H1 (cell line): ENCODE measurements around the gene NUP88. TPM values are rescaled to one million over a fixed set of nuclear protein-coding genes. Genes with fewer than 3 reads are reported as not detected.

Experiments used
- CTCF ChIA-PET: fragments of 300-600 bp; sonication (Branson Sonifier 250); formaldehyde crosslinking; loops from one replicate; lab custom pipeline; 2021; ENCODE audit not compliant: partially characterized antibody; lab: Charles Lee
- POLR2A ChIA-PET: fragments of 300-600 bp; sonication (Branson Sonifier 250); formaldehyde crosslinking; loops from one replicate; lab custom pipeline; 2021; ENCODE audit warnings: inconsistent platforms; ENCODE audit not compliant: partially characterized antibody; lab: Charles Lee
- DNase-seq, 2 experiments: peaks; one replicate each; pipeline versions ENCODE4 v3.0.0 to v3.0.0-alpha.2; 2010 to 2022; ENCODE audit warnings: low spot score in 2 of 2, low read depth in 1 of 2, mixed read lengths in 1 of 2
- FAIRE-seq: peaks from 2 replicates; lab custom pipeline; 2011; peaks lifted over from hg19 to GRCh38; lab: Jason Lieb, UNC
- H2AFZ ChIP-seq: 2 replicates; pipeline ENCODE4 v1.8.1; 2012; ENCODE audit warnings: low read length, inconsistent platforms
- H2AK5ac ChIP-seq: 2 replicates; pipeline ENCODE4 v1.6.1; 2013; ENCODE audit warnings: low read depth, low read length
- H2BK120ac ChIP-seq: replicated peaks from 2 replicates; pipeline ENCODE3; 2013; ENCODE audit warnings: low read depth, low read length, inconsistent platforms
- H2BK12ac ChIP-seq: 2 replicates; pipeline ENCODE4 v1.6.1; 2013; ENCODE audit warnings: low read depth, low read length
- H2BK15ac ChIP-seq: 2 replicates; pipeline ENCODE4 v1.6.1; 2013; ENCODE audit warnings: low read length
- H2BK20ac ChIP-seq: 2 replicates; pipeline ENCODE4 v1.6.1; 2013; ENCODE audit warnings: low read length
- H2BK5ac ChIP-seq: 2 replicates; pipeline ENCODE4 v1.6.1; 2013; ENCODE audit warnings: low read depth, low read length
- H3K14ac ChIP-seq: 2 replicates; pipeline ENCODE4 v1.6.1; 2013; ENCODE audit warnings: inconsistent platforms; ENCODE audit not compliant: insufficient read length
- H3K18ac ChIP-seq: 2 replicates; pipeline ENCODE4 v1.6.1; 2013; ENCODE audit warnings: low read length; ENCODE audit errors: extremely low read depth
- H3K23ac ChIP-seq: 2 replicates; pipeline ENCODE4 v1.6.1; 2013; ENCODE audit warnings: inconsistent platforms; ENCODE audit not compliant: insufficient read length
- H3K23me2 ChIP-seq: 2 replicates; pipeline ENCODE4 v1.6.1; 2013; ENCODE audit warnings: low read depth, low read length
- H3K27ac ChIP-seq: 2 replicates; pipeline ENCODE4 v1.6.1; 2011; ENCODE audit warnings: low read depth, low read length, inconsistent platforms
- H3K27me3 ChIP-seq, 4 experiments: replicated peaks in 1 of 4; 1 replicate in 1 of 4; 2 replicates in 3 of 4; pipeline versions ENCODE4 v1.6.1 to v1.8.1; 2011 to 2013; ENCODE audit warnings: low read length in 3 of 4, mild to moderate bottlenecking in 3 of 4, inconsistent platforms in 2 of 4, mixed read lengths in 2 of 4, moderate library complexity in 1 of 4; ENCODE audit not compliant: control insufficient read depth in 3 of 4, insufficient read depth in 3 of 4; ENCODE audit errors: extremely low read depth in 1 of 4
- H3K36me3 ChIP-seq, 4 experiments: 2 replicates each; pipeline versions ENCODE4 v1.6.1 to v1.8.1; 2011 to 2013; ENCODE audit warnings: mild to moderate bottlenecking in 4 of 4, low read length in 3 of 4, moderate library complexity in 2 of 4, control low read depth in 1 of 4, inconsistent platforms in 1 of 4; ENCODE audit not compliant: insufficient read depth in 4 of 4, control insufficient read depth in 2 of 4
- H3K4ac ChIP-seq: replicated peaks from 2 replicates; pipeline ENCODE3; 2013; ENCODE audit warnings: low read length, low read depth, mixed read lengths, inconsistent platforms; ENCODE audit not compliant: insufficient read length
- H3K4me1 ChIP-seq, 4 experiments: replicated peaks in 1 of 4; 1 replicate in 1 of 4; 2 replicates in 3 of 4; pipeline versions ENCODE4 v1.6.1 to v1.8.1; 2011 to 2013; ENCODE audit warnings: low read length in 3 of 4, inconsistent platforms in 2 of 4, mixed read lengths in 1 of 4; ENCODE audit not compliant: insufficient read depth in 4 of 4, control insufficient read depth in 3 of 4
- H3K4me2 ChIP-seq, 2 experiments: 2 replicates each; pipeline versions ENCODE4 v1.6.1 to v1.8.1; 2011 to 2013; ENCODE audit warnings: low read depth in 2 of 2, low read length in 2 of 2, control low read depth in 1 of 2, inconsistent platforms in 1 of 2, mild to moderate bottlenecking in 1 of 2; ENCODE audit not compliant: insufficient read depth in 1 of 2
- H3K4me3 ChIP-seq, 4 experiments: fragments of 200-600, 300-600 bp in 1 of 4; sonication (generic), shearing (Covaris generic), sonication (Bioruptor Twin) in 1 of 4; 2 replicates each; pipeline versions ENCODE4 v1.5.1 to v1.8.1; 2011 to 2016; ENCODE audit warnings: low read length in 4 of 4, low read depth in 3 of 4, control low read depth in 2 of 4, inconsistent platforms in 2 of 4, mild to moderate bottlenecking in 2 of 4, mixed read lengths in 1 of 4, moderate library complexity in 1 of 4; ENCODE audit not compliant: insufficient read depth in 2 of 4; ENCODE audit errors: extremely low read depth in 1 of 4
- H3K56ac ChIP-seq: replicated peaks from 2 replicates; pipeline ENCODE3; 2013; ENCODE audit warnings: low read depth, mild to moderate bottlenecking, mixed read lengths, low read length, inconsistent platforms; ENCODE audit not compliant: insufficient read length
- H3K79me1 ChIP-seq: 2 replicates; pipeline ENCODE4 v1.6.1; 2013; ENCODE audit warnings: low read depth, low read length, control low read depth
- H3K79me2 ChIP-seq, 2 experiments: 2 replicates each; pipeline versions ENCODE4 v1.6.1 to v1.8.1; 2012 to 2013; ENCODE audit warnings: low read length in 2 of 2, mild to moderate bottlenecking in 2 of 2, inconsistent platforms in 1 of 2; ENCODE audit not compliant: insufficient read depth in 2 of 2, control insufficient read depth in 1 of 2
- H3K9ac ChIP-seq, 4 experiments: replicated peaks in 1 of 4; 1 replicate in 1 of 4; 2 replicates in 3 of 4; pipeline versions ENCODE4 v1.6.1 to v1.8.1; 2011 to 2013; ENCODE audit warnings: low read depth in 3 of 4, low read length in 3 of 4, control low read depth in 2 of 4, mild to moderate bottlenecking in 2 of 4, moderate library complexity in 2 of 4, inconsistent platforms in 1 of 4; ENCODE audit errors: extremely low read depth in 1 of 4
- H3K9me3 ChIP-seq, 2 experiments: 2 replicates each; pipeline versions ENCODE4 v1.6.1 to v1.8.1; 2012 to 2013; ENCODE audit warnings: mild to moderate bottlenecking in 2 of 2, moderate library complexity in 2 of 2, control low read depth in 1 of 2, inconsistent platforms in 1 of 2, low read depth in 1 of 2, low read length in 1 of 2, mixed read lengths in 1 of 2; ENCODE audit not compliant: insufficient read depth in 2 of 2
- H4K20me1 ChIP-seq, 2 experiments: replicated peaks in 1 of 2; 2 replicates each; pipeline versions ENCODE3 to v1.8.1; 2011 to 2013; ENCODE audit warnings: inconsistent platforms in 2 of 2, low read length in 2 of 2, mild to moderate bottlenecking in 1 of 2; ENCODE audit not compliant: insufficient read depth in 2 of 2, control insufficient read depth in 1 of 2
- H4K5ac ChIP-seq: 2 replicates; pipeline ENCODE4 v1.6.1; 2013; ENCODE audit warnings: low read length, low read depth, mixed read lengths, inconsistent platforms; ENCODE audit not compliant: insufficient read length
- H4K8ac ChIP-seq: 2 replicates; pipeline ENCODE4 v1.8.0; 2013; ENCODE audit warnings: mild to moderate bottlenecking, moderate library complexity, low read length, inconsistent platforms; ENCODE audit not compliant: insufficient read depth; ENCODE audit errors: extremely low read depth
- H4K91ac ChIP-seq: replicated peaks from 2 replicates; pipeline ENCODE3; 2013; ENCODE audit warnings: low read length, mixed read lengths, inconsistent platforms; ENCODE audit not compliant: insufficient read length
- ATF2 ChIP-seq: IDR thresholded peaks from 2 replicates; pipeline ENCODE4 v1.6.1; 2012; ENCODE audit warnings: low read length, inconsistent platforms
- CHD1 ChIP-seq: IDR thresholded peaks from 2 replicates; pipeline ENCODE4 v1.6.1; 2012; ENCODE audit warnings: low read depth, low read length, improper control_type of control experiment
- JUN ChIP-seq: IDR thresholded peaks from 2 replicates; pipeline ENCODE4 v1.6.1; 2011; ENCODE audit warnings: low read depth, mild to moderate bottlenecking, improper control_type of control experiment, low read length
- KDM4A ChIP-seq: IDR thresholded peaks from one replicate; pipeline ENCODE4 v1.7.1; 2012; ENCODE audit warnings: low read depth, mild to moderate bottlenecking, moderate library complexity, low read length, inconsistent platforms; ENCODE audit not compliant: severe bottlenecking
- SP1 ChIP-seq: IDR thresholded peaks from 2 replicates; pipeline ENCODE4 v1.6.1; 2011; ENCODE audit warnings: low read depth, low read length
- SP4 ChIP-seq: IDR thresholded peaks from 2 replicates; pipeline ENCODE4 v1.6.1; 2012; ENCODE audit warnings: low read length, inconsistent platforms
- WGBS, 2 experiments: shearing (Covaris generic) in 1 of 2; methylation state at CpG; one replicate each; pipeline versions ENCODE4 v1.1.6 to v1.1.7; 2013 to 2015; ENCODE audit warnings: low lambda C conversion rate in 2 of 2, mixed read lengths in 2 of 2, inconsistent platforms in 1 of 2, low coverage in 1 of 2, missing lambda C conversion rate in 1 of 2; ENCODE audit not compliant: insufficient replicate concordance in 2 of 2, insufficient coverage in 1 of 2, insufficient read length in 1 of 2; ENCODE audit errors: extremely low coverage in 1 of 2, missing lambda C conversion rate in 1 of 2; 5-methylcytosine and 5-hydroxymethylcytosine counted together
- polyA plus RNA-seq, 7 experiments: library from polyadenylated mRNA; depleted of rRNA in 3 of 7; stranded (reverse) in 5 of 7; unstranded in 2 of 7; fragments of >200 nt in 5 of 7; fragments of 200-250 nt in 2 of 7; gene quantifications; 1 replicate in 5 of 7; 2 replicates in 1 of 7; 4 replicates in 1 of 7; pipeline versions ENCODE4 v1.2.1 to v1.2.3, GENCODE V29; 2011 to 2013; ENCODE audit warnings: missing spikeins in 2 of 7, mixed read lengths in 2 of 7
- total RNA-seq: library from RNA; stranded (reverse); fragmentation: NEBNext Ultra II Directional; extraction: Animal tissue kit (Norgen Biotek cat#: 25700); gene quantifications from 2 replicates; pipeline ENCODE4 v1.2.1, GENCODE V29; 2021
- TF ChIP-seq, protein P1 (sequence below): IDR thresholded peaks from 2 replicates; pipeline ENCODE4 v1.6.1; 2011; ENCODE audit warnings: low read length, improper control_type of control experiment

The NUP88 gene
- total and polyA plus RNA-seq, 2 of the 8 experiments (the other 6 are each of a cell fraction or from before 2014, with no cell fraction given): 77.4 to 105 TPM

GRCh38 chr17:5466295-5466694 is 46.8 kb upstream of the NUP88 start:
- Histone ChIP-seq H2BK5ac (no peak overlapping the region), H2BK20ac (no peak overlapping the region), H3K9me3 (no peaks in the 10 kb centered on the region), H2AFZ (no peak overlapping the region), H3K23me2 (peaks cover 2% of the 10 kb centered on the region; the same call in 1 of the 2 replicates), H3K4me2 (peak overlapping the region; percentile 89 to 91; a peak in 3 of 4 replicates), H2AK5ac (no peak overlapping the region), H4K5ac (no peak overlapping the region), H3K79me2 (peaks cover 46 to 67% of the 10 kb centered on the region in 2 experiments), H3K27me3 (no peaks in the 10 kb centered on the region), H3K23ac (no peak overlapping the region), H2BK120ac (no peak overlapping the region), H3K9ac (no peak overlapping the region; a peak in 1 of 7 replicates), H3K14ac (no peak overlapping the region), H3K79me1 (peaks cover 7% of the 10 kb centered on the region; the same call in 1 of the 2 replicates), H4K91ac (no peak overlapping the region), H3K36me3 (peaks cover 0 to 9% (median 7%) of the 10 kb centered on the region in 4 experiments), H3K18ac (no peak overlapping the region), H3K27ac (no peak overlapping the region), H4K20me1 (peaks cover 13 to 18% of the 10 kb centered on the region in 2 experiments), H3K4me3 (peak overlapping the region in 1 of 4 experiments; percentile 100; a peak in 3 of 8 replicates), H3K4me1 (peaks cover 0 to 9% (median 6%) of the 10 kb centered on the region in 4 experiments; a peak in 3 of 7 replicates), H3K4ac (no peak overlapping the region), H4K8ac (no peak overlapping the region), H3K56ac (no peak overlapping the region), H2BK15ac (no peak overlapping the region), H2BK12ac (no peak overlapping the region)
- CTCF ChIA-PET: interaction anchor here (0.9 to 1.8 kb wide), 2 partner anchors 20 to 35 kb away, joined by 3 to 4 read pairs; partner anchors contain the start of gene DERL2
- POLR2A ChIA-PET: interaction anchor here (1.0 to 4.1 kb wide), 11 partner anchors 9 to 58 kb away, joined by 3 to 19 read pairs (median 4); partner anchors contain the start of genes C1QBP, DERL2, MIS12 and NUP88
- WGBS, 2 experiments: 90% methylated on average over 4 of the region's 4 CpGs; no CpG with 5 or more reads in 1 of the 2 experiments
- DNase-seq (no peak), FAIRE-seq (no peak)
- no peak for TF ChIP-seq ATF2
- no peak for TF ChIP-seq KDM4A
- TF ChIP-seq, protein P1, sequence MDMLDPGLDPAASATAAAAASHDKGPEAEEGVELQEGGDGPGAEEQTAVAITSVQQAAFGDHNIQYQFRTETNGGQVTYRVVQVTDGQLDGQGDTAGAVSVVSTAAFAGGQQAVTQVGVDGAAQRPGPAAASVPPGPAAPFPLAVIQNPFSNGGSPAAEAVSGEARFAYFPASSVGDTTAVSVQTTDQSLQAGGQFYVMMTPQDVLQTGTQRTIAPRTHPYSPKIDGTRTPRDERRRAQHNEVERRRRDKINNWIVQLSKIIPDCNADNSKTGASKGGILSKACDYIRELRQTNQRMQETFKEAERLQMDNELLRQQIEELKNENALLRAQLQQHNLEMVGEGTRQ: no peak
- TF ChIP-seq SP1: no peak
- no peak for TF ChIP-seq JUN
- TF ChIP-seq SP4: no peak
- no peak for TF ChIP-seq CHD1
